Aorta (tissue), 5 donors: ENCODE measurements around the gene ZNF688. TPM values are rescaled to one million over a fixed set of nuclear protein-coding genes. Genes with fewer than 3 reads are reported as not detected.

ENCODE experiments used
- ATAC-seq: fragments of 200-7000 bp; cut with Tn5 transposase; one replicate; pipeline ENCODE4 v1.9.1; 2022; ENCODE audit warnings: moderate library complexity; ENCODE audit not compliant: low FRiP score
- DNase-seq, 2 donors: peaks; one replicate each; pipeline ENCODE4 v3.0.0-alpha.2; 2020
- H3K27ac ChIP-seq, 2 donors: one replicate each; pipeline ENCODE4 v1.5.1; 2013; ENCODE audit warnings: low read length in 2 of 2, mild to moderate bottlenecking in 2 of 2, moderate library complexity in 2 of 2, control low read depth in 1 of 2, inconsistent platforms in 1 of 2, low read depth in 1 of 2
- H3K27me3 ChIP-seq, 2 donors: one replicate each; pipeline ENCODE4 v1.6.1; 2013; ENCODE audit warnings: control low read depth in 1 of 2, low read length in 1 of 2, mild to moderate bottlenecking in 1 of 2, moderate library complexity in 1 of 2; ENCODE audit not compliant: insufficient read depth in 2 of 2, control insufficient read depth in 1 of 2
- H3K36me3 ChIP-seq, 2 donors: one replicate each; pipeline ENCODE4 v1.6.1; 2013; ENCODE audit warnings: control low read depth in 1 of 2, low read length in 1 of 2, mild to moderate bottlenecking in 1 of 2; ENCODE audit not compliant: insufficient read depth in 2 of 2, control insufficient read depth in 1 of 2
- H3K4me1 ChIP-seq, 2 donors: one replicate each; pipeline ENCODE4 v1.6.1; 2013; ENCODE audit warnings: low read length in 2 of 2, control low read depth in 1 of 2, mild to moderate bottlenecking in 1 of 2, moderate library complexity in 1 of 2; ENCODE audit not compliant: insufficient read depth in 2 of 2, control insufficient read depth in 1 of 2
- H3K4me3 ChIP-seq, 2 donors: one replicate each; pipeline ENCODE4 v1.5.1; 2013; ENCODE audit warnings: low read length in 2 of 2, control low read depth in 1 of 2, mild to moderate bottlenecking in 1 of 2
- H3K9me3 ChIP-seq: one replicate; pipeline ENCODE4 v1.6.1; 2013; ENCODE audit warnings: mild to moderate bottlenecking, low read length; ENCODE audit not compliant: control insufficient read depth
- WGBS, 2 donors: extraction: QIAGEN DNeasy Blood & Tissue Kit; methylation state at CpG; one replicate each; pipeline ENCODE4 v1.1.7; 2013; 5-methylcytosine and 5-hydroxymethylcytosine counted together
- intact Hi-C, 2 donors: fragments of 100-400 bp; cut with DNase I; formaldehyde crosslinking; loops; one replicate each; pipeline versions ENCODE4 v1.14.2 to v1.15.0; 2022
- polyA plus RNA-seq, 2 donors: library from polyadenylated mRNA; stranded (reverse); fragments of 200-250 nt; gene quantifications; one replicate each; pipeline ENCODE4 v1.2.3, GENCODE V29; 2013
- total RNA-seq, 2 donors: library from RNA; stranded (reverse); fragmentation: NEBNext Ultra II Directional; extraction: Animal tissue kit (Norgen Biotek cat#: 25700); gene quantifications; one replicate each; pipeline ENCODE4 v1.2.1, GENCODE V29; 2021
- donor health status: healthy with polysubstance abuse.
- donor health status: Bipolar disorder and iron deficiency.
- donor health status: DM: no; HTN: no; CAD: no.
- donor health status: DM: no; HTN: no; CAD: no.
- donor health status: DM: yes; HTN: yes; CAD: no.

Gene ZNF688
- total and polyA plus RNA-seq, 4 donors: 9.0 to 20.2 (median 15.1) TPM

- Histone ChIP-seq H3K36me3 (peaks cover 0 to 4% of the 10 kb centered on the region in 2 donors), H3K4me1 (no peaks in the 10 kb centered on the region), H3K4me3 (peak overlapping the region; percentile 40 to 80), H3K27me3 (no peaks in the 10 kb centered on the region), H3K27ac (peak overlapping the region in 1 of 2 donors; percentile 84), H3K9me3 (no peaks in the 10 kb centered on the region)
- ATAC-seq: peak; percentile 16
- intact Hi-C loops: loop anchor here in 1 of 2 donors (10.0 kb wide), 1 partner anchor 51 kb away; the partner anchor contains the start of gene ZNF785
- DNase-seq: no peak
- WGBS, 2 donors: 15 to 16% methylated on average over 27 to 29 of the region's 29 CpGs
Observed at GRCh38 chr16:30533748-30534367, 37.7 kb downstream of the ZNF688 start.

GRCh38 chr16:30533146-30533522 is 38.4 kb downstream of the ZNF688 start:
- Histone ChIP-seq H3K9me3 (no peaks in the 10 kb centered on the region), H3K36me3 (peaks cover 0 to 4% of the 10 kb centered on the region in 2 donors), H3K4me3 (no peak overlapping the region), H3K4me1 (no peaks in the 10 kb centered on the region), H3K27ac (no peak overlapping the region), H3K27me3 (no peaks in the 10 kb centered on the region)
- WGBS, 2 donors: 78 to 82% methylated on average over 11 of the region's 11 CpGs
- no peak for DNase-seq
- intact Hi-C loops: loop anchor here in 1 of 2 donors (10.0 kb wide), 1 partner anchor 52 kb away; the partner anchor contains the start of gene ZNF785
- ATAC-seq: no peak

GRCh38 chr16:30532285-30533145 is 39.0 kb downstream of the ZNF688 start:
- Histone ChIP-seq H3K4me3 (no peak overlapping the region), H3K4me1 (no peaks in the 10 kb centered on the region), H3K27ac (no peak overlapping the region), H3K9me3 (no peaks in the 10 kb centered on the region), H3K36me3 (peaks cover 0 to 4% of the 10 kb centered on the region in 2 donors), H3K27me3 (no peaks in the 10 kb centered on the region)
- WGBS, 2 donors: 95 to 96% methylated on average over 57 of the region's 57 CpGs
- no peak for ATAC-seq
- no peak for DNase-seq
- intact Hi-C loops: loop anchor here in 1 of 2 donors (10.0 kb wide), 1 partner anchor 52 kb away; the partner anchor contains the start of gene ZNF785

- no peak overlapping the region for H3K27ac ChIP-seq
- H3K4me1 ChIP-seq: no peaks in the 10 kb centered on the region
- peaks cover 0 to 4% of the 10 kb centered on the region in 2 donors for H3K36me3 ChIP-seq
- 82 to 85% methylated on average over 13 of the region's 13 CpGs for WGBS, 2 donors
- H3K9me3 ChIP-seq: no peaks in the 10 kb centered on the region
- no peaks in the 10 kb centered on the region for H3K27me3 ChIP-seq
- ATAC-seq: no peak
- DNase-seq: no peak
- no peak overlapping the region for H3K4me3 ChIP-seq
- intact Hi-C loops: loop anchor here in 1 of 2 donors (10.0 kb wide), 1 partner anchor 54 kb away; the partner anchor contains the start of gene ZNF785
Observed at GRCh38 chr16:30530163-30531037, 41.1 kb downstream of the ZNF688 start.

- H3K4me1 ChIP-seq: no peaks in the 10 kb centered on the region
- intact Hi-C loops: loop anchor here in 1 of 2 donors (5.0 kb wide), 1 partner anchor 82 kb away; the partner anchor contains the start of gene SEPHS2
- no peak overlapping the region for H3K27ac ChIP-seq
- H3K9me3 ChIP-seq: no peaks in the 10 kb centered on the region
- peaks cover 0 to 4% of the 10 kb centered on the region in 2 donors for H3K36me3 ChIP-seq
- H3K27me3 ChIP-seq: no peaks in the 10 kb centered on the region
- WGBS, 2 donors: 68 to 70% methylated on average over 4 of the region's 4 CpGs
- DNase-seq: no peak
- no peak overlapping the region for H3K4me3 ChIP-seq
- ATAC-seq: no peak
Observed at GRCh38 chr16:30528799-30529457, 42.6 kb downstream of the ZNF688 start.

GRCh38 chr16:30527635-30528178 is 43.8 kb downstream of the ZNF688 start:
- whole genome bisulfite sequencing, 2 donors: 28 to 30% methylated on average over 14 of the region's 14 CpGs

GRCh38 chr16:30526823-30527634 is 44.5 kb downstream of the ZNF688 start:
- Histone ChIP-seq H3K4me3 (peak overlapping the region; percentile 88), H3K9me3 (no peaks in the 10 kb centered on the region), H3K4me1 (no peaks in the 10 kb centered on the region), H3K36me3 (no peaks in the 10 kb centered on the region), H3K27ac (peak overlapping the region in 1 of 2 donors; percentile 78), H3K27me3 (no peaks in the 10 kb centered on the region)
- ATAC-seq: peak; percentile 97
- DNase-seq: peak; percentile 99 to 100
- intact Hi-C loops: loop anchor here in 1 of 2 donors (2.0 to 5.0 kb wide), 2 partner anchors 80 to 96 kb away; partner anchors contain the start of genes DCTPP1 and SEPHS2
- 0% methylated on average over 59 to 79 of the region's 79 CpGs for WGBS, 2 donors

More at GRCh38 chr16:30527635-30528178, 43.8 kb downstream of the ZNF688 start:
- peak in 1 of 2 donors; percentile 65 for DNase-seq
- peak overlapping the region; percentile 22 to 53 for H3K27ac ChIP-seq
- no peaks in the 10 kb centered on the region for H3K27me3 ChIP-seq
- intact Hi-C loops: loop anchor here in 1 of 2 donors (2.0 to 5.0 kb wide), 2 partner anchors 80 to 97 kb away; partner anchors contain the start of genes DCTPP1 and SEPHS2
- H3K9me3 ChIP-seq: no peaks in the 10 kb centered on the region
- H3K4me1 ChIP-seq: no peaks in the 10 kb centered on the region
- H3K4me3 ChIP-seq: no peak overlapping the region
- ATAC-seq: no peak
- H3K36me3 ChIP-seq: peaks cover 0 to 4% of the 10 kb centered on the region in 2 donors
